Tibial artery (tissue), 4 donors: Measurements from ENCODE around the gene SLC35F2.

Experiments used
- DNase-seq, 2 donors: peaks; one replicate each; pipeline ENCODE4 v3.0.0-alpha.2; 2019
- H3K27ac ChIP-seq, 2 donors: fragments of 200-600 bp; sonication (generic) in 1 of 2; 1 replicate in 1 of 2; 2 replicates in 1 of 2; pipeline ENCODE4 v1.5.1; 2018 to 2019; ENCODE audit warnings: mild to moderate bottlenecking in 1 of 2
- H3K27me3 ChIP-seq, 2 donors: fragments of 200-600 bp; sonication (generic) in 1 of 2; one replicate each; pipeline versions ENCODE4 v1.5.1 to v1.6.0; 2016 to 2019
- H3K36me3 ChIP-seq, 3 donors: fragments of 200-600 bp; sonication (generic) in 2 of 3; one replicate each; pipeline ENCODE4 v1.5.1; 2016 to 2019; ENCODE audit warnings: mild to moderate bottlenecking in 2 of 3
- H3K4me1 ChIP-seq, 4 donors: fragments of 200-600 bp; sonication (generic) in 2 of 4; 1 replicate in 3 of 4; 2 replicates in 1 of 4; pipeline ENCODE4 v1.5.1; 2016 to 2019
- H3K4me3 ChIP-seq, 2 donors: fragments of 200-600 bp; sonication (generic) in 1 of 2; 1 replicate in 1 of 2; 2 replicates in 1 of 2; pipeline ENCODE4 v1.5.1; 2018 to 2019; ENCODE audit warnings: mild to moderate bottlenecking in 2 of 2
- H3K9me3 ChIP-seq, 3 donors: fragments of 200-600 bp; sonication (generic) in 1 of 3; one replicate each; pipeline ENCODE4 v1.5.1; 2016 to 2019
- CTCF ChIP-seq, 2 experiments: fragments of 200-600 bp in 1 of 2; fragments of 450-650 bp in 1 of 2; IDR thresholded peaks; one replicate each; pipeline ENCODE4 v1.5.1; 2017 to 2019; ENCODE audit warnings: antibody characterized with exemption in 2 of 2, mild to moderate bottlenecking in 1 of 2, moderate library complexity in 1 of 2
- intact Hi-C: fragments of 100-400 bp; cut with DNase I; formaldehyde crosslinking; loops from one replicate; pipeline ENCODE4 v1.15.0; 2023; ENCODE audit warnings: low total_unique reads

SLC35F2 gene

GRCh38 chr11:107856981-107857517 lies 1.5 kb downstream of the SLC35F2 start:
- H3K27ac ChIP-seq = peak overlapping the region in 1 of 2 donors; percentile 58
- H3K4me3 ChIP-seq = no peak overlapping the region
- H3K27me3 ChIP-seq = peaks cover 0 to 9% of the 10 kb centered on the region in 2 donors
- H3K36me3 ChIP-seq = no peaks in the 10 kb centered on the region
- H3K9me3 ChIP-seq = no peaks in the 10 kb centered on the region
- peak in 1 of 2 donors; percentile 24 for DNase-seq
- TF ChIP-seq CTCF (IDR thresholded peaks at IDR 0.05) = no peak
- H3K4me1 ChIP-seq = peaks cover 0 to 30% (median 16%) of the 10 kb centered on the region in 4 donors
- intact Hi-C loops = no loop called here

- DNase-seq = no peak
- H3K27me3 ChIP-seq = peaks cover 0 to 9% of the 10 kb centered on the region in 2 donors
- peak overlapping the region in 1 of 2 donors; percentile 58 for H3K27ac ChIP-seq
- peaks cover 0 to 30% (median 16%) of the 10 kb centered on the region in 4 donors for H3K4me1 ChIP-seq
- H3K4me3 ChIP-seq = no peak overlapping the region
- no peaks in the 10 kb centered on the region for H3K36me3 ChIP-seq
- no peaks in the 10 kb centered on the region for H3K9me3 ChIP-seq
- TF ChIP-seq CTCF (IDR thresholded peaks at IDR 0.05) = no peak
- intact Hi-C loops = no loop called here
Measured at GRCh38 chr11:107856180-107856980, 2.2 kb downstream of the SLC35F2 start.

- no peak for DNase-seq
Measured at GRCh38 chr11:107853070-107853469, 5.5 kb downstream of the SLC35F2 start.

GRCh38 chr11:107851704-107852310 lies 6.8 kb downstream of the SLC35F2 start:
- Histone ChIP-seq H3K27ac (no peak overlapping the region), H3K27me3 (no peaks in the 10 kb centered on the region), H3K4me1 (no peaks in the 10 kb centered on the region), H3K9me3 (no peaks in the 10 kb centered on the region), H3K36me3 (no peaks in the 10 kb centered on the region), H3K4me3 (no peak overlapping the region)
- DNase-seq = no peak
- no peak for TF ChIP-seq CTCF (IDR thresholded peaks at IDR 0.05)
- intact Hi-C loops = no loop called here

More at GRCh38 chr11:107853070-107853469, 5.5 kb downstream of the SLC35F2 start:
- Histone ChIP-seq H3K9me3 (no peaks in the 10 kb centered on the region), H3K27ac (no peak overlapping the region), H3K36me3 (no peaks in the 10 kb centered on the region), H3K27me3 (no peaks in the 10 kb centered on the region), H3K4me1 (peaks cover 0 to 10% (median 3%) of the 10 kb centered on the region in 4 donors), H3K4me3 (no peak overlapping the region)
- intact Hi-C loops = no loop called here
- no peak for TF ChIP-seq CTCF (IDR thresholded peaks at IDR 0.05)

GRCh38 chr11:107849790-107850189 lies 8.8 kb downstream of the SLC35F2 start:
- Histone ChIP-seq H3K27ac (no peak overlapping the region), H3K4me1 (no peaks in the 10 kb centered on the region), H3K9me3 (no peaks in the 10 kb centered on the region), H3K27me3 (no peaks in the 10 kb centered on the region), H3K4me3 (no peak overlapping the region), H3K36me3 (no peaks in the 10 kb centered on the region)
- TF ChIP-seq CTCF (IDR thresholded peaks at IDR 0.05) = no peak
- no peak for DNase-seq
- intact Hi-C loops = no loop called here
